ENCODE measurements around the gene ADGRG3. TPM values are rescaled to one million over a fixed set of nuclear protein-coding genes. Genes with fewer than 3 reads are reported as not detected.

ADGRG3 gene
- total and polyA plus RNA-seq, 2 of the 13 experiments (the other 11 are each of a cell fraction or from before 2014, with no cell fraction given): 2.7 to 11.8 TPM

- TF ChIP-seq SKIL (CRISPR knock-in tag; IDR thresholded peaks at IDR 0.05; ENCODE audit: borderline replicate concordance) (peak; percentile 1; the same call in 1 of the 2 replicates), KMT2B (CRISPR knock-in tag; IDR thresholded peaks at IDR 0.05) (0 out of 2 replicates have a peak, but pooled peaks have one; percentile 14), ZNF782 (CRISPR knock-in tag; IDR thresholded peaks at IDR 0.05; ENCODE audit: borderline replicate concordance) (0 out of 2 replicates have a peak, but pooled peaks have one; percentile 31), MAX (IDR thresholded peaks at IDR 0.05) (peak; percentile 73), ZNF326 (CRISPR knock-in tag; IDR thresholded peaks at IDR 0.05; ENCODE audit: borderline replicate concordance) (no peak), CAMTA2 (CRISPR knock-in tag; IDR thresholded peaks at IDR 0.05; ENCODE audit: borderline replicate concordance) (no peak), RXRB (CRISPR knock-in tag; IDR thresholded peaks at IDR 0.05; ENCODE audit: borderline replicate concordance) (peak; percentile 45; the same call in 1 of the 2 replicates), GZF1 (CRISPR knock-in tag; IDR thresholded peaks at IDR 0.05) (no peak), TAF15 (IDR thresholded peaks at IDR 0.05; ENCODE audit: low read depth, low read length, poor library complexity, severe bottlenecking) (no peak), ASH2L (IDR thresholded peaks at IDR 0.05; ENCODE audit: insufficient read length, low read depth, low read length) (peak; percentile 54), TEAD3 (CRISPR knock-in tag; optimal IDR thresholded peaks at IDR 0.05; ENCODE audit: borderline replicate concordance) (peak; percentile 28), ZNF138 (CRISPR knock-in tag; IDR thresholded peaks at IDR 0.05; ENCODE audit: low read depth) (no peak), TFE3 (CRISPR knock-in tag; IDR thresholded peaks at IDR 0.05) (peak; percentile 81), ZNF121 (CRISPR knock-in tag; IDR thresholded peaks at IDR 0.05) (peak; percentile 96), MZF1 (CRISPR knock-in tag; IDR thresholded peaks at IDR 0.05; ENCODE audit: borderline replicate concordance) (no peak), ZNF598 (CRISPR knock-in tag; IDR thresholded peaks at IDR 0.05; ENCODE audit: borderline replicate concordance) (0 out of 2 replicates have a peak, but pooled peaks have one; percentile 27), CEBPG (CRISPR knock-in tag; IDR thresholded peaks at IDR 0.05) (peak; percentile 46), RAD51 (IDR thresholded peaks at IDR 0.05; ENCODE audit: borderline replicate concordance) (no peak)
- TF ChIP-seq, protein P1, sequence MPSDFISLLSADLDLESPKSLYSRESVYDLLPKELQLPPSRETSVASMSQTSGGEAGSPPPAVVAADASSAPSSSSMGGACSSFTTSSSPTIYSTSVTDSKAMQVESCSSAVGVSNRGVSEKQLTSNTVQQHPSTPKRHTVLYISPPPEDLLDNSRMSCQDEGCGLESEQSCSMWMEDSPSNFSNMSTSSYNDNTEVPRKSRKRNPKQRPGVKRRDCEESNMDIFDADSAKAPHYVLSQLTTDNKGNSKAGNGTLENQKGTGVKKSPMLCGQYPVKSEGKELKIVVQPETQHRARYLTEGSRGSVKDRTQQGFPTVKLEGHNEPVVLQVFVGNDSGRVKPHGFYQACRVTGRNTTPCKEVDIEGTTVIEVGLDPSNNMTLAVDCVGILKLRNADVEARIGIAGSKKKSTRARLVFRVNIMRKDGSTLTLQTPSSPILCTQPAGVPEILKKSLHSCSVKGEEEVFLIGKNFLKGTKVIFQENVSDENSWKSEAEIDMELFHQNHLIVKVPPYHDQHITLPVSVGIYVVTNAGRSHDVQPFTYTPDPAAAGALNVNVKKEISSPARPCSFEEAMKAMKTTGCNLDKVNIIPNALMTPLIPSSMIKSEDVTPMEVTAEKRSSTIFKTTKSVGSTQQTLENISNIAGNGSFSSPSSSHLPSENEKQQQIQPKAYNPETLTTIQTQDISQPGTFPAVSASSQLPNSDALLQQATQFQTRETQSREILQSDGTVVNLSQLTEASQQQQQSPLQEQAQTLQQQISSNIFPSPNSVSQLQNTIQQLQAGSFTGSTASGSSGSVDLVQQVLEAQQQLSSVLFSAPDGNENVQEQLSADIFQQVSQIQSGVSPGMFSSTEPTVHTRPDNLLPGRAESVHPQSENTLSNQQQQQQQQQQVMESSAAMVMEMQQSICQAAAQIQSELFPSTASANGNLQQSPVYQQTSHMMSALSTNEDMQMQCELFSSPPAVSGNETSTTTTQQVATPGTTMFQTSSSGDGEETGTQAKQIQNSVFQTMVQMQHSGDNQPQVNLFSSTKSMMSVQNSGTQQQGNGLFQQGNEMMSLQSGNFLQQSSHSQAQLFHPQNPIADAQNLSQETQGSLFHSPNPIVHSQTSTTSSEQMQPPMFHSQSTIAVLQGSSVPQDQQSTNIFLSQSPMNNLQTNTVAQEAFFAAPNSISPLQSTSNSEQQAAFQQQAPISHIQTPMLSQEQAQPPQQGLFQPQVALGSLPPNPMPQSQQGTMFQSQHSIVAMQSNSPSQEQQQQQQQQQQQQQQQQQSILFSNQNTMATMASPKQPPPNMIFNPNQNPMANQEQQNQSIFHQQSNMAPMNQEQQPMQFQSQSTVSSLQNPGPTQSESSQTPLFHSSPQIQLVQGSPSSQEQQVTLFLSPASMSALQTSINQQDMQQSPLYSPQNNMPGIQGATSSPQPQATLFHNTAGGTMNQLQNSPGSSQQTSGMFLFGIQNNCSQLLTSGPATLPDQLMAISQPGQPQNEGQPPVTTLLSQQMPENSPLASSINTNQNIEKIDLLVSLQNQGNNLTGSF (CRISPR knock-in tag; IDR thresholded peaks at IDR 0.05): no peak
Observed at GRCh38 chr16:57623251-57624043, 44.7 kb upstream of the ADGRG3 start (continued).

Measured in HepG2 (cell line).